DND-41 (cell line): ENCODE data around the gene NFASC.

Source experiments
- CTCF ChIP-seq: IDR thresholded peaks from 2 replicates; pipeline ENCODE4 v1.5.1; 2012; ENCODE audit warnings: borderline replicate concordance, low read length, moderate library complexity, mild to moderate bottlenecking; ENCODE audit not compliant: poor library complexity, severe bottlenecking; ENCODE audit errors: extremely low read depth
- EZH2 ChIP-seq: IDR thresholded peaks from 3 replicates; pipeline ENCODE4 v1.6.1; 2012; ENCODE audit warnings: borderline replicate concordance, low read depth, mild to moderate bottlenecking, moderate library complexity, low read length, inconsistent platforms; ENCODE audit not compliant: severe bottlenecking

GRCh38 chr1:204959836-204960235 lies 89.2 kb downstream of the NFASC start:
- TF ChIP-seq CTCF (no peak), EZH2 (no peak)
